WTC11 (cell line): ENCODE results near the gene GINM1.

Source experiments
- CTCF ChIP-seq: fragments of 200-600 bp; IDR thresholded peaks from 2 replicates; pipeline ENCODE4 v1.8.0; 2022; ENCODE audit warnings: antibody characterized with exemption
- SMAD3 ChIP-seq: sonication (generic); formaldehyde crosslinking; IDR thresholded peaks from 2 replicates; pipeline ENCODE4 v1.8.0; 2022; ENCODE audit warnings: missing genetic modification reagents, mild to moderate bottlenecking, borderline replicate concordance
- TP53 ChIP-seq: sonication (generic); formaldehyde crosslinking; IDR thresholded peaks from 2 replicates; pipeline ENCODE4 v1.8.1; 2023; ENCODE audit warnings: mild to moderate bottlenecking, missing genetic modification reagents
- ZNF121 ChIP-seq: sonication (generic); formaldehyde crosslinking; IDR thresholded peaks from 2 replicates; pipeline ENCODE4 v1.8.0; 2023; ENCODE audit warnings: missing genetic modification reagents
- ZNF263 ChIP-seq: sonication (generic); formaldehyde crosslinking; IDR thresholded peaks from 2 replicates; pipeline ENCODE4 v1.8.1; 2022; ENCODE audit warnings: low read depth, mild to moderate bottlenecking, moderate library complexity, missing genetic modification reagents

- no peak for TF ChIP-seq ZNF263
- no peak for TF ChIP-seq CTCF
- TF ChIP-seq TP53 (CRISPR knock-in tag), result no peak
- no peak for TF ChIP-seq SMAD3
- TF ChIP-seq ZNF121, result no peak
Observed at GRCh38 chr6:149608381-149608982, 42.3 kb downstream of the GINM1 start.
